Activated CD8-positive, alpha-beta memory T cell treated with anti-CD3 and anti-CD28 coated beads, Interleukin-2, amount 50 U/mL, for 1 hour (primary cell): ENCODE results near the gene GP1BB.

Experiments
- DNase-seq: peaks from one replicate; pipeline ENCODE4 v3.0.0-alpha.2; 2020; ENCODE audit errors: extremely low read depth

GP1BB gene

DNA sequence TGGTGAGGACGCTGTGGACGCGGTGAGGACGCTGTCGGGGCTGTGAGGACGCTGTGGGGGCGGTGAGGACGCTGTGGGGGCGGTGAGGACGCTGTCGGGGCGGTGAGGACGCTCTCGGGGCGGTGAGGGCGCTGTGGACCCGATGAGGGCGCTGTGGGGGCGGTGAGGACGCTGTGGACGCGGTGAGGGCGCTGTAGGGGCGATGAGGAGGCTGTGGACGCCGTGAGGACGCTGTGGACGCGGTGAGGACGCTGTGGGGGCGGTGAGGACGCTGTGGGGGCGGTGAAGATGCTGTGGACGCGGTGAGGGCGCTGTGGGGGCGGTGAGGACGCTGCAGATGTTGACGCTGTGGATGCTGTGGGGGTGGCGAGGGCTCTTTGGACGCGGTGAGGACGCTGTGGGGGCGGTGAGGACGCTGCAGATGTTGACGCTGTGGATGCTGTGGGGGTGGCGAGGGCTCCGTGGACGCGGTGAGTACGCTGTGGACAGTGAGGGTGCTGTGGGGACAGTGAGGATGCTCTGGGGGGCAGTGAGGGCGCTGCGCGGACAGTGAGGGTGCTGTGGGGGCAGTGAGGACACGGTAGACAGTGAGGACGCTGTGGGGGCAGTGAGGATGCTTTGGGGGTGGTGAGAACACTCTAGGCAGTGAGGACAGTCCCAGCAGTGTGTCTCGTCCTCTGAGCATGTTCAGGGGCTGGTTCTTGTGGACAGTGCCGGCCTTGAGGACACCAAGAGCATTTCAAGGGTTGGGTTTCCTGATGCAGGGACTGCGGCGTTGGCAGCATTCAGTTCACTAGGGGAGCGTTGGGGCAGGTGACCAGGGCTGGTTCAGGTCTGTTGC is 4.2 kb downstream of the GP1BB start:
- no peak for DNase-seq

DNA sequence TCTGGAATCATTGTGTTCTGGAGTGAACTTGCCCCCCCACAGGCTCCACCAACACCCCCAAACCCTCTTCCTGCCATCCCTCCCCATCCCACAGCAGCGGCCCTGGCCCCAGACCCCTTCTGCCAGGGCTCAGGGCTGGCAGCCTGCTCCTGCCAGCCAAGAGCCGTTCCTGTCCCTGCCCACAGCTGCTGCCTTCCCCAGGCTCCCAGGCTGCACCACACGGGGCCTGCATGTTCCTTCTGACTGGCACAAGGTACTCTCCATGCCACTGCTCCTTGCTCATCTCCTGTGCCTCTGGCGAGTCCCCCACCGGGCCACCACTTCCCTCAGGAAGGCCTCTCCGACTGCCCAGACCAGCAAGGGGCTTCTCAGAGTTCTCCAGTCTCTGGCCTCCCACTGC is 4.9 kb downstream of the GP1BB start:
- DNase-seq = no peak

DNA sequence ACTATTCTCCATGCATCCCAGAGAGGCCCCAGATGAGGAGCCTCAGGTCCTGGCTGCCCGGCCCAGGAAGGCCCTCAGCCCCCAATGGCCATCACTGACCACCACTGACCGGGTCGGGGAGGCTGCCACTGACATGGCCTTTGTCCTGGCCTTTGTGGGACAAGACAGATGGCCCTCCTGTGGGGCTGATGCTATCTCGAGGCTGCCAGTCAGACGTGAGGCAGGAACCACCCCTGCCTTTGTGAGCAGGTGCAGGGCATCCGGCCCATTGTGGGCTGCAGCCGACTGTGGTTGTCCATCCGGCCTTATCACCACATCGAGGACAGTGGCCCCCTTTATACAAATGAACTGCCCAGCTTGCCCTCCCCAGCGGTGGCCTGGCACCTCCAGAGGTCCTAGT is 5.5 kb downstream of the GP1BB start:
- DNase-seq = no peak

DNA sequence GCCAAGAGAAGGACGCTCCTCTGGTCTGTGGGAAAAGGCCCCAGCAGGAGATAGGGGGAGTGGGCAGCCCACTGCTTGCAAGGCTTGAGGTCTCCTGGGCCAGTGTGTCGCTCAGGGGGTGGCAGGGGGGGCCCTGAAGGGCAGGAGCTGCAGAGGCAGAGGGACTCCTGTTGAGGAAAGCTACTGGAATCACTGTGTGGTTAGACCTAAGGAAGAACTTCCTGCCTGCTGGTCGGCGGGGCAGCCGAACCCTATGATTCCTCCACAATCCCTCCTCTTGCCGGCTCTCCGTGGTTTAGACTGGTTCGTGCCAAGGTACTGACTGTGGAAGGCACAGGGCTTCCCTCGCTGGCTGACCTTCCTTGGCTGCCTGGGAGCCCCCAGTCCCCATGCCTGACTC is 6.2 kb downstream of the GP1BB start:
- no peak for DNase-seq

DNA sequence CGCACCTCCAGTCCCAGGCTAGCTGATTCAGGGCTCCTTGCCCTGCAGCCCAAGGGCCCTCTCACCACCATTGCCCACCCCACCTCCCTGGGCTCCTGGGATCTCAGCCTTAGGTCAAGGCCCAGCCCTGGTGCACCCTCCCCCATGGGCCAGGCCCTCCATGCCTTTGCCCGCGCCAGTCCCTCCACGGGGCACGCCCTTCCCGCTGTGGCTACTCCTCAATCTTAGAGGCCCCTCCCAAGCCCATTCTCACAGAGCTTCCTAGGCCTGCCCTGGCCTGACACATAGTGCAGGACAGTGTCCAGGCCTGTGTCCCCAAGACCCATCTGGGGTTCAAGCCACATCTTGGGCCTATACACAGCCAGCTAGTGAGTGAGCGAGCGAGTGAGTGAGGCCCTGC is 6.9 kb downstream of the GP1BB start:
- DNase-seq = no peak

GRCh38 chr22:19730655-19731360 is 7.5 kb downstream of the GP1BB start:
- DNase-seq = peak; percentile 62

DNA sequence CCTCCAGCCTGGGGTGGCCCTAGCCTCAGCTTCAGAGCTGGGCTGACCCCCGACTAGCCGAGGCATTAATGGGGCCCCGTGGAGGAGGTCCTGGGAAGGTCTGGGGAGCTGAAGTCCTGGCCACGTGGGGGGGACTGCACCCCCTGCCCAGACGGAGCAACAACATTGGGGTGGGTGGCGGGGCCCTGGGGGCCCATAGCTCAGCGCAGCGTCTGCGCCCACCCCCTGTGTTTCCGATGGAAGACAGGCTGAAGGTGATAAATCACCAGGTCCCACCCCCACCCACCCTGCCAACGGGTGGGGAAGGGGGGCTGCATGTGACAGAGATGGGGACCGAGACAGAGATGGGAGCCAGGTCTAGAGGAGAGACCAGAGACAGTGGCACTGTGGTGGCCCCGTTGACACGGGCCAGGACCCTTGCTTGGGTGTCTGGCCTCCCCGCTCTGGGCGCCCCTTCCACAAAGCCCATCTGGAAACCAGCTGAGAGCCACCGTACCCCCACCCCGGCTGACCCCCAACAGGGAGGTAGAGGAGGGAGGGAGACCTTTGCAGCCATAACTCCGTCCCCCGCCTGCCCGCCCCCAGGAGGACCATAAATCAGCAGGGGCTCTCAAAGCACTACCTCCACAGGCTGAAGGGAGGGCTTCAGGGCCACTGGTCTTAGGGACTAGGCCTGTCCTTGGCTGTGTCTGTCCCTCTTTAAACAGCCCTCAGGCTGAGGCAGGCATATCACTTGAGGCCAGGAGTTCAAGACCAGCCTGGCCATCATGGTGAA is 8.2 kb downstream of the GP1BB start:
- DNase-seq = no peak

DNA sequence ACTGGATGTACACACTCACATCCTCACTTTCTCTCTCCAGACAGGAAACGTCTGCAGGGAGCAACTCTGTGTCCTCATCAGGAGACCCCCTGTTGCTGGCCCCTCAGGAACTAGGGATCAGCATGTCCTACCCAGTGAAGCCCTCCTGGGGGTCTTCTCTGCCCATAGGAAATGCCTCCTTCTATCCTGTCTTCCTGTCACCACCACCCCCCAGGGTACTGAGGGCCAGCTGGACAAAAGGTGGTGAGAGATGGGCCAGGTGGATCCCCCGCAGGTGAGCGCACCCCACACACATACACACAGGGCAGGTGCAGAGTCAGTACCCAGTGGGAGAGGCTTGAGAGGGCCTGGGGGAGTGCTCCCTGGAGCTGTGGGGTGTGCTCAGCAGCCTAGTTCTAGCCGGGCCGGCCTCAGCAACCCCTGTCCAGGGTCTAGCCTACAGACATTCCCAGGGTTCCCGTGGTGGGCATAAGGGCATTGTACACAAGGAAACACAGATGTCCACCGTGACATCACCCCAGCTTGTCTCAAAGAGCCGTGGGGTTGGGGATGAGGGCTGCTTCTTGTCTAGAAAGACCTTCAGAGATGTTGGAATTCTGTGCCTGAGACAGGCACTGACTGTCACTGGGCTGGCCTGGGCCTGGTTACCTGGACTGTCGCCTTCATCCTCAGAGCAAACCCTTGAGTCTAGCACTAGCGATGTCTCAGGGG is 9.2 kb downstream of the GP1BB start:
- no peak for DNase-seq

GRCh38 chr22:19733755-19734154 is 10.4 kb downstream of the GP1BB start:
- no peak for DNase-seq

- no peak for DNase-seq
Measured at GRCh38 chr22:19734163-19734562, 10.8 kb downstream of the GP1BB start.

DNA sequence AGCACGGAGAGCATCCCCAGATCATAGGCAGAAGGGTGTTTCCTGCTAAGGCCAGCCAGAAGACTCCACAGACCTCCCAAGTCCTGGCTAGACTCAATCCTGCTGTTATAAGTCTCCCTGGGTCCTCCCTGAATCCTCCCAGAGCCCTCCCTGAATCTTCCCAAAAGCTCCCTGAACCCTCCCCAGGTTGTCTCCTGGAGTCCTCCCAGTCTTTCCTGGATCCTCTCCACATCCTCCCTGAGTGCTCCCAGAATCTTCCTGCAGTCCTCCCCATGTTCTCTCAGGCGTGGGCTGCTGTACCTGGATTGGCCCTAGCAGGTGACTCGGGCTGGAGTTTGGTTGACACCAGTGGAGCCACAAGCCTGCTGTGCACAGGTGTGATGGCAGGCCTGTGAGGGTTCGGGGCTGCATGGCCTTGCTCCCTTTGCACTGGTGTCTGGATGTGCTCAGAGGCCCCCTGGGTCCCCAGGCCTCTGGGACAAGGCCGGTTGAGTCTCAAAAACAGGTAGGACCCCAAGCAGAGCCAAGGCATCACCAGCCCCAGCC is 11.6 kb downstream of the GP1BB start:
- DNase-seq = no peak

GRCh38 chr22:19735665-19736510 is 12.5 kb downstream of the GP1BB start:
- DNase-seq = no peak

- no peak for DNase-seq
Measured at GRCh38 chr22:19737846-19738663, 14.7 kb downstream of the GP1BB start.

GRCh38 chr22:19738664-19739447 is 15.5 kb downstream of the GP1BB start:
- no peak for DNase-seq

DNA sequence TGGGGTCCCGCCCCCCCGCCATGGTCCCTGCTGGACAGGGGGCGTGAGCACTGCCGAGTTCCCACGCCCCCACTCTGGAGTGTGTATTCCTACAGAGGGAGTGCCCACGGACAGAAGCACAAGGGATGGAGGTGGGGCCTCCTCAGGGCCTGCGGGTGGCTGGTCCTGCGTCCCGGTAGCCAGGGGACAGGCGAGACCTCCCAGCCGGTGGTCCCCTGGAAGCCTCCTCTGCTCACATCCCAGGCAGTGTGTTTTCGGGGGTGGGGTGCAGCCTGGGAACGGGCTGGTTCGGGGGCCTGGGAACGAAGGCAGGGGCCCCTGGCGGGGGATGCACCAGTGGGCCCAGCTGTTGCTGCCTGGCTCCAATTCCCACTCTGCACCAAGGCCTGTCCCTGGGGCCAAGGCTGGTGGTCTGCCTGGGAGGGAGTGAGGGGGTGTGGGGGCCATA is 16.1 kb downstream of the GP1BB start:
- DNase-seq = no peak

DNA sequence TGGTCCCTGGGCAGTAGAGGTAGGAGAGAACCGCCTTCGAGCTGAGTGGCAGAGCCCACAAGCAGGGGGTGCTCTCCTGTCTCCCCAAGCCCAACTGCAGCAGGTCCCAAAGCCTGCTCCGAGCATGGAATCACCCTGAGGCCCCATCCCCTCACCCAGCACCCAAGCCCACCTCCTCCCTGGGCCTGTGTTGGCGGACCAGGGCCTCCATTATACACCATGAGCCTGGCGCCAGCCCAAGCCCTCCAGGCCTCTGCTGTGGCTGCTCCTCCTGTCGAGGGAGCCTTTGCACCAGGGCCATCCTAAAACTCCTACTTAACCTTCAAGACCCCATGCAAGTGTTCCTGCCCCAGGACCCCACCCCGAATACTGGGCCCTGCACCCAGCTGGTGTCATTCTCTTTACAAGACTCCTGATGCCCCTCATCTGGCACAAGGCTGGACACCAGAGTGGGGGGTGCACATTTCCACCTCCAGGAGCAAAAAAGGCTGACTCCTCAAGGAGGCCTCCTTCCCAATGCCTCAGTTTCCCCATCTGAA is 16.6 kb downstream of the GP1BB start:
- no peak for DNase-seq

- no peak for DNase-seq
Measured at GRCh38 chr22:19740586-19740985, 17.2 kb downstream of the GP1BB start.

GRCh38 chr22:19741053-19741452 is 17.7 kb downstream of the GP1BB start:
- DNase-seq = no peak
